HepG2 (cell line): ENCODE results near the gene LIN28B. TPM values are rescaled to one million over a fixed set of nuclear protein-coding genes. Genes with fewer than 3 reads are reported as not detected.

ENCODE experiments used
- ATAC-seq: fragments of 200-7000 bp; cut with Tn5 transposase; 3 replicates; pipeline ENCODE4 v1.9.1; 2020; ENCODE audit warnings: mild to moderate bottlenecking, moderate library complexity
- BruUV-seq: library from RNA; stranded (reverse); fragments of 400-500 nt; replicated peaks from 2 replicates; lab custom pipeline; 2021; lab: Mats Ljungman, UMichigan
- CTCF ChIA-PET: fragments of 300-600 bp; formaldehyde crosslinking; extraction: SDS; loops from one replicate; lab custom pipeline; 2021; ENCODE audit warnings: low total read pairs, inconsistent platforms, low intra/inter-chr PET ratio; lab: Yijun Ruan, JAX
- POLR2A ChIA-PET: fragments of 350-600 bp; sonication (Branson Sonifier 250); formaldehyde crosslinking; loops from one replicate; lab custom pipeline; 2020; ENCODE audit warnings: antibody characterized with exemption, inconsistent platforms; lab: Yijun Ruan, JAX
- DNase-seq: peaks from one replicate; pipeline ENCODE4 v3.0.0-alpha.2; 2015; ENCODE audit warnings: low spot score
- FAIRE-seq: peaks from 3 replicates; lab custom pipeline; 2011; peaks lifted over from hg19 to GRCh38; lab: Jason Lieb, UNC
- H2AFZ ChIP-seq: one replicate; pipeline ENCODE4 v1.6.1; 2011; ENCODE audit warnings: low read length, inconsistent platforms
- H3K27ac ChIP-seq: fragments of 300-600 bp; 3 replicates; pipeline ENCODE4 v1.8.0; 2011; ENCODE audit warnings: mixed run types, mild to moderate bottlenecking, mixed read lengths, low read length, inconsistent platforms; ENCODE audit not compliant: insufficient read depth; ENCODE audit errors: extremely low read length
- H3K27me3 ChIP-seq, 2 experiments: fragments of 200-600 bp in 1 of 2; 2 replicates in 1 of 2; 3 replicates in 1 of 2; pipeline versions ENCODE4 v1.6.0 to v1.8.0; 2011; ENCODE audit warnings: low read length in 2 of 2, mild to moderate bottlenecking in 2 of 2, moderate library complexity in 2 of 2, inconsistent platforms in 1 of 2; ENCODE audit not compliant: insufficient read depth in 2 of 2, control insufficient read depth in 1 of 2
- H3K36me3 ChIP-seq, 2 experiments: fragments of 200-600 bp in 1 of 2; replicated peaks in 1 of 2; 2 replicates in 1 of 2; 3 replicates in 1 of 2; pipeline versions ENCODE4 v1.5.1 to v1.8.0; 2011; ENCODE audit warnings: low read length in 2 of 2, inconsistent platforms in 1 of 2; ENCODE audit not compliant: insufficient read depth in 2 of 2, control insufficient read depth in 1 of 2
- H3K4me1 ChIP-seq: 2 replicates; pipeline ENCODE4 v1.5.1; 2012; ENCODE audit warnings: low read length, inconsistent platforms; ENCODE audit not compliant: insufficient read depth
- H3K4me2 ChIP-seq: 2 replicates; pipeline ENCODE4 v1.6.0; 2011; ENCODE audit warnings: low read depth, low read length, inconsistent platforms
- H3K4me3 ChIP-seq, 3 experiments: fragments of 200-600 bp in 1 of 3; sonication (generic), shearing (Covaris generic) in 1 of 3; replicated peaks in 1 of 3; 2 replicates each; pipeline ENCODE4 v1.5.1; 2011 to 2016; ENCODE audit warnings: low read length in 3 of 3, inconsistent platforms in 2 of 3, low read depth in 2 of 3, mild to moderate bottlenecking in 2 of 3, control low read depth in 1 of 3, mixed read lengths in 1 of 3; ENCODE audit not compliant: insufficient read depth in 1 of 3
- H3K79me2 ChIP-seq: one replicate; pipeline ENCODE4 v1.6.1; 2011; ENCODE audit warnings: low read length, inconsistent platforms; ENCODE audit not compliant: insufficient read depth
- H3K9ac ChIP-seq: 2 replicates; pipeline ENCODE4 v1.6.0; 2011; ENCODE audit warnings: mild to moderate bottlenecking, low read depth, low read length, inconsistent platforms; ENCODE audit not compliant: insufficient read depth
- H3K9me3 ChIP-seq: 2 replicates; pipeline ENCODE4 v1.5.1; 2012; ENCODE audit warnings: mild to moderate bottlenecking, low read length
- H4K20me1 ChIP-seq: 2 replicates; pipeline ENCODE4 v1.6.0; 2011; ENCODE audit warnings: inconsistent platforms, mild to moderate bottlenecking, low read length, moderate library complexity; ENCODE audit not compliant: insufficient read depth
- CCAR2 ChIP-seq: fragments of 200-400 bp; formaldehyde crosslinking; optimal IDR thresholded peaks from 2 replicates; pipeline ENCODE3; 2018; ENCODE audit warnings: low read depth, mild to moderate bottlenecking, low read length, moderate library complexity
- GATAD1 ChIP-seq: IDR thresholded peaks from 2 replicates; pipeline ENCODE4 v1.6.1; 2016; ENCODE audit warnings: missing genetic modification reagents, missing compliant biosample characterization
- KLF16 ChIP-seq, 2 experiments: sonication (generic) in 1 of 2; formaldehyde crosslinking in 1 of 2; IDR thresholded peaks; 2 replicates each; pipeline versions ENCODE4 v1.6.1 to v1.8.0; 2016 to 2023; ENCODE audit warnings: missing genetic modification reagents in 2 of 2, missing compliant biosample characterization in 1 of 2
- KMT2B ChIP-seq: IDR thresholded peaks from 2 replicates; pipeline ENCODE4 v1.6.1; 2016; ENCODE audit warnings: missing genetic modification reagents, missing compliant biosample characterization
- MATR3 ChIP-seq: sonication (generic); formaldehyde crosslinking; IDR thresholded peaks from 2 replicates; pipeline ENCODE4 v1.4.0; 2020; ENCODE audit warnings: missing genetic modification reagents
- PAWR ChIP-seq: sonication (generic); formaldehyde crosslinking; IDR thresholded peaks from 2 replicates; pipeline ENCODE4 v1.4.0; 2020; ENCODE audit warnings: missing genetic modification reagents, mild to moderate bottlenecking, borderline replicate concordance
- PITX1 ChIP-seq: sonication (generic); formaldehyde crosslinking; IDR thresholded peaks from 2 replicates; pipeline ENCODE4 v1.5.1; 2020; ENCODE audit warnings: mild to moderate bottlenecking, missing genetic modification reagents
- RORA ChIP-seq: sonication (generic); formaldehyde crosslinking; IDR thresholded peaks from 2 replicates; pipeline ENCODE4 v1.5.0; 2020; ENCODE audit warnings: mild to moderate bottlenecking, missing genetic modification reagents, moderate library complexity
- SIN3B ChIP-seq: fragments of 150-350 bp; IDR thresholded peaks from 2 replicates; pipeline ENCODE4 v1.6.1; 2014; ENCODE audit warnings: low read length
- TOE1 ChIP-seq: sonication (generic); formaldehyde crosslinking; IDR thresholded peaks from 2 replicates; pipeline ENCODE4 v1.4.0; 2020; ENCODE audit warnings: mild to moderate bottlenecking, missing genetic modification reagents
- ZMYM4 ChIP-seq: sonication (generic); formaldehyde crosslinking; IDR thresholded peaks from 2 replicates; pipeline ENCODE4 v1.8.1; 2023; ENCODE audit warnings: mild to moderate bottlenecking, missing genetic modification reagents
- ZNF224 ChIP-seq: sonication (generic); formaldehyde crosslinking; IDR thresholded peaks from 2 replicates; pipeline ENCODE4 v1.5.0; 2020; ENCODE audit warnings: mild to moderate bottlenecking, missing genetic modification reagents
- ZNF253 ChIP-seq: sonication (generic); formaldehyde crosslinking; IDR thresholded peaks from 2 replicates; pipeline ENCODE4 v1.8.0; 2022; ENCODE audit warnings: mild to moderate bottlenecking, missing genetic modification reagents, borderline replicate concordance
- ZNF354B ChIP-seq: sonication (generic); formaldehyde crosslinking; IDR thresholded peaks from 2 replicates; pipeline ENCODE4 v1.8.0; 2022; ENCODE audit warnings: mild to moderate bottlenecking, missing genetic modification reagents
- ZNF549 ChIP-seq: sonication (generic); formaldehyde crosslinking; IDR thresholded peaks from 2 replicates; pipeline ENCODE4 v1.5.0; 2020; ENCODE audit warnings: missing genetic modification reagents
- WGBS: methylation state at CpG from one replicate; pipeline ENCODE4 v1.1.6; 2017; ENCODE audit warnings: low lambda C conversion rate; 5-methylcytosine and 5-hydroxymethylcytosine counted together
- in situ Hi-C: cut with HindIII; loops from 2 replicates; pipeline ENCODE4 v1.10.0; 2017; ENCODE audit warnings: low pct_unique_long_range_greater_than_20kb; ENCODE audit not compliant: extremely low pct_ligation_motif_present
- intact Hi-C: fragments of 100-400 bp; cut with micrococcal nuclease; formaldehyde crosslinking; loops from one replicate; pipeline ENCODE4 v1.10.0; 2022; ENCODE audit not compliant: unreplicated experiment
- polyA plus RNA-seq, 8 experiments: library from polyadenylated mRNA; depleted of rRNA in 3 of 8; stranded (reverse) in 7 of 8; unstranded in 1 of 8; fragments of >200 nt; fragmentation: Illumina TruSeq in 4 of 8; extraction: Trizol in 4 of 8; gene quantifications; 2 replicates each; pipeline versions ENCODE4 v1.2.1 to v1.2.3, GENCODE V29; 2011 to 2016; ENCODE audit warnings: low read depth in 4 of 8, missing spikeins in 1 of 8, mixed read lengths in 1 of 8; ENCODE audit not compliant: insufficient read depth in 1 of 8
- total RNA-seq, 5 experiments: library from RNA; depleted of rRNA; stranded (reverse); fragments of >200 nt; fragmentation: Illumina TruSeq; extraction: Trizol; gene quantifications; 2 replicates each; pipeline ENCODE4 v1.2.3, GENCODE V29; 2016; ENCODE audit warnings: low read depth in 1 of 5
- TF ChIP-seq, protein P1 (sequence below): IDR thresholded peaks from 2 replicates; pipeline ENCODE4 v1.6.1; 2016; ENCODE audit warnings: missing compliant biosample characterization, missing genetic modification reagents, borderline replicate concordance
- TF ChIP-seq, protein P2 (sequence below): sonication (generic); formaldehyde crosslinking; IDR thresholded peaks from 2 replicates; pipeline ENCODE4 v1.4.0; 2020; ENCODE audit warnings: missing genetic modification reagents; ENCODE audit errors: not compliant biosample characterization

Gene LIN28B
- total and polyA plus RNA-seq, 2 of the 13 experiments (the other 11 are each of a cell fraction or from before 2014, with no cell fraction given), result 14.5 to 56.8 TPM

GRCh38 chr6:105097288-105097687 is 140.4 kb downstream of the LIN28B start:
- no peak overlapping the region for H3K27ac ChIP-seq
- H3K79me2 ChIP-seq, result no peaks in the 10 kb centered on the region
- H3K9ac ChIP-seq, result no peak overlapping the region
- no peaks in the 10 kb centered on the region for H3K36me3 ChIP-seq
- DNase-seq, result no peak
- no peak overlapping the region for H2AFZ ChIP-seq
- in situ Hi-C loops, result loop anchor here (10.0 kb wide), 1 partner anchor 308 kb away; the partner anchor contains the start of gene PREP
- no TSS peak for BruUV-seq
- no peak for FAIRE-seq
- 75% methylated on average over 8 of the region's 8 CpGs for WGBS
- intact Hi-C loops, result no loop called here
- H4K20me1 ChIP-seq, result no peaks in the 10 kb centered on the region
- H3K4me3 ChIP-seq, result no peak overlapping the region
- POLR2A ChIA-PET, result no interaction called here
- ATAC-seq, result no peak
- H3K27me3 ChIP-seq, result no peaks in the 10 kb centered on the region
- H3K4me2 ChIP-seq, result no peak overlapping the region
- no peak for TF ChIP-seq ZNF224 (CRISPR knock-in tag)
- TF ChIP-seq MATR3, result no peak
- TF ChIP-seq PAWR (CRISPR knock-in tag), result no peak
- no peak for TF ChIP-seq SIN3B
- no peak for TF ChIP-seq CCAR2
- TF ChIP-seq GATAD1, result no peak
- TF ChIP-seq ZMYM4, result no peak
- TF ChIP-seq PITX1 (CRISPR knock-in tag), result no peak
- TF ChIP-seq ZNF549 (CRISPR knock-in tag), result no peak
- TF ChIP-seq KLF16 (CRISPR knock-in tag; IDR thresholded peaks at IDR 0.05), result no peak
- no peak for TF ChIP-seq ZNF253
- no peak for TF ChIP-seq TOE1
- TF ChIP-seq KMT2B (CRISPR knock-in tag), result no peak
- TF ChIP-seq, protein P1, sequence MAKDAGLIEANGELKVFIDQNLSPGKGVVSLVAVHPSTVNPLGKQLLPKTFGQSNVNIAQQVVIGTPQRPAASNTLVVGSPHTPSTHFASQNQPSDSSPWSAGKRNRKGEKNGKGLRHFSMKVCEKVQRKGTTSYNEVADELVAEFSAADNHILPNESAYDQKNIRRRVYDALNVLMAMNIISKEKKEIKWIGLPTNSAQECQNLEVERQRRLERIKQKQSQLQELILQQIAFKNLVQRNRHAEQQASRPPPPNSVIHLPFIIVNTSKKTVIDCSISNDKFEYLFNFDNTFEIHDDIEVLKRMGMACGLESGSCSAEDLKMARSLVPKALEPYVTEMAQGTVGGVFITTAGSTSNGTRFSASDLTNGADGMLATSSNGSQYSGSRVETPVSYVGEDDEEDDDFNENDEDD, result no peak
- no peak for TF ChIP-seq ZNF354B (CRISPR knock-in tag)
- TF ChIP-seq, protein P2, sequence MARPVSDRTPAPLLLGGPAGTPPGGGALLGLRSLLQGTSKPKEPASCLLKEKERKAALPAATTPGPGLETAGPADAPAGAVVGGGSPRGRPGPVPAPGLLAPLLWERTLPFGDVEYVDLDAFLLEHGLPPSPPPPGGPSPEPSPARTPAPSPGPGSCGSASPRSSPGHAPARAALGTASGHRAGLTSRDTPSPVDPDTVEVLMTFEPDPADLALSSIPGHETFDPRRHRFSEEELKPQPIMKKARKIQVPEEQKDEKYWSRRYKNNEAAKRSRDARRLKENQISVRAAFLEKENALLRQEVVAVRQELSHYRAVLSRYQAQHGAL (CRISPR knock-in tag), result no peak
- TF ChIP-seq RORA, result no peak
- CTCF ChIA-PET, result no interaction called here
- H3K4me1 ChIP-seq, result no peaks in the 10 kb centered on the region
- H3K9me3 ChIP-seq, result no peaks in the 10 kb centered on the region
